NB4 (cell line): ENCODE measurements around the gene SRGAP1.

Experiments used
- POLR2A ChIP-seq: IDR thresholded peaks from 2 replicates; pipeline ENCODE4 v1.6.1; 2011; ENCODE audit warnings: mild to moderate bottlenecking; ENCODE audit not compliant: insufficient read length; ENCODE audit errors: extremely low read depth
- TF ChIP-seq, protein P1 (sequence below): IDR thresholded peaks from one replicate; pipeline ENCODE4 v1.5.1; 2012; ENCODE audit warnings: low read depth, low read length
- TF ChIP-seq, protein P2 (sequence below): IDR thresholded peaks from 2 replicates; pipeline ENCODE4 v1.6.1; 2011; ENCODE audit warnings: low read depth, low read length

DNA sequence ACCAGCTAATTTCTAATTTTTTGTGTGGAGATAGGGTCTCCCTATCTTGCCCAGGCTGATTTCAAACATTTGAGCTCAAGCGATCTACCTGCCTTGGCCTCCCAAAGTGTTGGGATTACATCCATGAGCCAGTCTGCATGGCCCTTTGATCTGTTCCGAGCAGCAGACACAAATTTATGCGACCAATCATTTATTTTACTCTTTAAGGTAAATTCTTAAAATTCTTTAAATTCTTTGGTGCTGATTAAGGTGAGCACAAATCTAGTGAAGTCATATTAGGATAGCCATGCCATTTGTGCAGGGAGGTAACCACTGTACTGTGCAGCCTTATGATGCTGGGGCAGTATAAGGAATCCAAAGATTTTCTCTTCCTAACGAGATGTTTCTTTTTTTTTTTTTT lies 135.7 kb downstream of the SRGAP1 start:
- TF ChIP-seq, protein P1, sequence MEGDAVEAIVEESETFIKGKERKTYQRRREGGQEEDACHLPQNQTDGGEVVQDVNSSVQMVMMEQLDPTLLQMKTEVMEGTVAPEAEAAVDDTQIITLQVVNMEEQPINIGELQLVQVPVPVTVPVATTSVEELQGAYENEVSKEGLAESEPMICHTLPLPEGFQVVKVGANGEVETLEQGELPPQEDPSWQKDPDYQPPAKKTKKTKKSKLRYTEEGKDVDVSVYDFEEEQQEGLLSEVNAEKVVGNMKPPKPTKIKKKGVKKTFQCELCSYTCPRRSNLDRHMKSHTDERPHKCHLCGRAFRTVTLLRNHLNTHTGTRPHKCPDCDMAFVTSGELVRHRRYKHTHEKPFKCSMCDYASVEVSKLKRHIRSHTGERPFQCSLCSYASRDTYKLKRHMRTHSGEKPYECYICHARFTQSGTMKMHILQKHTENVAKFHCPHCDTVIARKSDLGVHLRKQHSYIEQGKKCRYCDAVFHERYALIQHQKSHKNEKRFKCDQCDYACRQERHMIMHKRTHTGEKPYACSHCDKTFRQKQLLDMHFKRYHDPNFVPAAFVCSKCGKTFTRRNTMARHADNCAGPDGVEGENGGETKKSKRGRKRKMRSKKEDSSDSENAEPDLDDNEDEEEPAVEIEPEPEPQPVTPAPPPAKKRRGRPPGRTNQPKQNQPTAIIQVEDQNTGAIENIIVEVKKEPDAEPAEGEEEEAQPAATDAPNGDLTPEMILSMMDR, result no peak
- TF ChIP-seq, protein P2, sequence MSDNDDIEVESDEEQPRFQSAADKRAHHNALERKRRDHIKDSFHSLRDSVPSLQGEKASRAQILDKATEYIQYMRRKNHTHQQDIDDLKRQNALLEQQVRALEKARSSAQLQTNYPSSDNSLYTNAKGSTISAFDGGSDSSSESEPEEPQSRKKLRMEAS, result no peak
- TF ChIP-seq POLR2A, result no peak
